NT2/D1 (cell line): ENCODE data around the gene TMEM183A.

Experiments used
- SUZ12 ChIP-seq: IDR thresholded peaks from 2 replicates; pipeline ENCODE4 v1.6.1; 2011; ENCODE audit not compliant: insufficient read length, insufficient read depth; ENCODE audit errors: extremely low read depth
- YY1 ChIP-seq: IDR thresholded peaks from 2 replicates; pipeline ENCODE4 v1.6.1; 2011; ENCODE audit not compliant: insufficient read length, insufficient read depth
- ZNF274 ChIP-seq: IDR thresholded peaks from 2 replicates; pipeline ENCODE4 v1.6.1; 2011; ENCODE audit warnings: mild to moderate bottlenecking, low read depth, low read length

DNA sequence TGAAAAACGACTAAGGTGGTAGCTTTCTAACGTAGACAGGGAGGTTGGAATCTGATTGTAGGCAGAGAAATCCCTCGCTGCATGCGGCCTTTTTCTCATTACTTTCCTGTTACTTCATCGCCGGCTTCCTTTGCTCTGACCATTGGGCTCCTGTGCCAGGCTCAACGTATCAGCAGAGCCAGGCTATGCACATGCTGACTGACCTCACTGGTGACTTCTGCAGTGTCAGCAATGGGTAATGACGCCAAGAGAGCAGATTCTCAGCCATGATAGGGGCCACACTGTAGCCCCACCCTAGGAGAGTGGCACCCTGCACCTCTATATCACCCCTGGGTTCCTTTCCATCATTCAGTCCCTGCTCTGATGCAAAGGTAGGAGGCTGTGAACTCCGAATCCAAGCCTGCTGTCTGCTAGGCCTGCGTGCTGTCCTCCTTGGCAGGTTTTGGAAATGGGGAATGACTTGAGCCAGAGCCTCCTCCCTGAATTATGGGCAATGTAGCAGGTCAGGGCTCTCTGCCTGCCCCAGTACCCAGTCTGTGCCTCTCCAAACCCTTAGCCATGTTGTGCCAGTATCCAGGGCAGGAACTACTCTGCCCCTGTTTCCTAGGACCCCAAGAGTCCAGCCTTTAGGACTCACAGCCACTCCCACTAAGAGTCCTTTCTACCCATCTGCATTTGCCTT lies 30.5 kb downstream of the TMEM183A start:
- TF ChIP-seq ZNF274 (no peak), YY1 (no peak), SUZ12 (no peak)
